HG02870 (cell line): Measurements from ENCODE around the gene NPM3.
"Not testable (repeated sequence)": the region's sequence is repeated elsewhere in the genome, so short reads cannot be mapped to it uniquely, and the experiment has no call there.

Source experiments
- ATAC-seq: cut with Tn5 transposase; IDR thresholded peaks from one replicate; pipeline ENCODE4 v1.9.1; 2021; ENCODE audit warnings: mild to moderate bottlenecking, moderate library complexity; ENCODE audit not compliant: unreplicated experiment

NPM3 gene

DNA sequence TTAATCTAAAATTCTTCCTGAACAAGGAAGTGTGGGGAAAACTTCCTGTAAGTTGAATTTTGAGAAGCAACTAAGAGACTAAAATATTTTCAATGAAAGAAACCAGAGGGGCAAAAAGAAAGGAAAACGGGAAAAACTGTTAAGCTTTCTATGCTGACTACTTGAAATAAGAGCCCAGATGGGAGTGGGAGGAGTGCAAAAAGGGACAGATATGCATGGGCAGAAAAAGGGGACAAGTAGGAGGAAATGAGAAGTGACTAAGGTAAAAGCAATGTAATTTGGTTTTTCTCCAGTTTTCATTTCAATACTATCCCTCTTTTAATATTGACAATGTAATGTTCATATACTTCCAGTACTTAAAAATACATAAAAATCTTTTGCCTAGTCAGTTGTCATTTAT lies 23.9 kb upstream of the NPM3 start:
- no peak for ATAC-seq

- ATAC-seq = no peak
Observed at GRCh38 chr10:101803511-101803910, 20.3 kb upstream of the NPM3 start.

GRCh38 chr10:101797403-101798059 lies 14.3 kb upstream of the NPM3 start:
- no peak for ATAC-seq

- no peak for ATAC-seq
Observed at GRCh38 chr10:101793526-101793925, 10.3 kb upstream of the NPM3 start.

GRCh38 chr10:101789686-101790085 lies 6.4 kb upstream of the NPM3 start:
- no peak for ATAC-seq

- ATAC-seq = not testable (repeated sequence)
Observed at GRCh38 chr10:101789231-101789630, 6.0 kb upstream of the NPM3 start.

DNA sequence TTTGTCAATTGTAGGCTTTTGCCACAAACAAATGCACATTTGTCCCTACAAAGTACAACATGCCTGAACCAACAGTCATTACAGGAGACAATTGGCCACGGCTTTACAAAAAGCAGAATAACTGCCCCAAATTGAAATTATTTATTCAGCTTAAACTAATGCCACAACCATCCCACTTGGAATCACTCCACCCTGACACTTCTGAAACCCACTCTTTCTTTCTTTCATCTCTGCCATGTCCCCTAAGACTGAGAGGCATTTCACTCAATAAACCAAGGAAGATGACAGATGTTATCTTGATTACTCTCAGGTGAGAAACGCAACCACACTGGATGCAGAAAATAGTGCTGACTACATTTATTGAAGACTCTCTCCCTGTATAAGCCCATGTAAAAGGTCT lies 2.6 kb upstream of the NPM3 start:
- ATAC-seq = no peak

DNA sequence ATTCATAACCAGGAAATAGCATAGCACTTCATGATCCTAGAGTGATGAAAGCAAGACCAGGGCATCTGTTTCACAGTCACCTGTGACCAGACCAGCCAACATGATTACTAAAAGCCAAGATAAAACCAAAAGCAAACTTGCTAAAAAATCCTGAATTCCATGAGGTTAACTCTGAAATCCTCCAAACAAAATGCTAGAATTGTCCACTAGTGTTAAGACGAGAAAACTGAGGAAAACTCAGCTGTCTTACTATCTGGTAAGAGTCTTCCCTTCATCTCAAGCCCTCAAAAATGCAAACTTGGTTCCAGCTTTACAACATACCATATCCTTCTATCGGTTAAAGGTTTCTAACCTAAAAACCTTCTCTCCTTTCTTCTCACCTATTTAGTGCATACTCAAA lies 1.3 kb upstream of the NPM3 start:
- no peak for ATAC-seq

- ATAC-seq = no peak
Observed at GRCh38 chr10:101783736-101784118, 481 bp upstream of the NPM3 start.

- ATAC-seq = no peak
Observed at GRCh38 chr10:101781984-101782810, 1.0 kb downstream of the NPM3 start.

- ATAC-seq = no peak
Observed at GRCh38 chr10:101781655-101781983, 1.6 kb downstream of the NPM3 start.

GRCh38 chr10:101780818-101781654 lies 2.2 kb downstream of the NPM3 start:
- ATAC-seq = no peak

- no peak for ATAC-seq
Observed at GRCh38 chr10:101780187-101780817, 2.9 kb downstream of the NPM3 start.

GRCh38 chr10:101779544-101780186 lies 3.6 kb downstream of the NPM3 start:
- peak; percentile 38 for ATAC-seq

DNA sequence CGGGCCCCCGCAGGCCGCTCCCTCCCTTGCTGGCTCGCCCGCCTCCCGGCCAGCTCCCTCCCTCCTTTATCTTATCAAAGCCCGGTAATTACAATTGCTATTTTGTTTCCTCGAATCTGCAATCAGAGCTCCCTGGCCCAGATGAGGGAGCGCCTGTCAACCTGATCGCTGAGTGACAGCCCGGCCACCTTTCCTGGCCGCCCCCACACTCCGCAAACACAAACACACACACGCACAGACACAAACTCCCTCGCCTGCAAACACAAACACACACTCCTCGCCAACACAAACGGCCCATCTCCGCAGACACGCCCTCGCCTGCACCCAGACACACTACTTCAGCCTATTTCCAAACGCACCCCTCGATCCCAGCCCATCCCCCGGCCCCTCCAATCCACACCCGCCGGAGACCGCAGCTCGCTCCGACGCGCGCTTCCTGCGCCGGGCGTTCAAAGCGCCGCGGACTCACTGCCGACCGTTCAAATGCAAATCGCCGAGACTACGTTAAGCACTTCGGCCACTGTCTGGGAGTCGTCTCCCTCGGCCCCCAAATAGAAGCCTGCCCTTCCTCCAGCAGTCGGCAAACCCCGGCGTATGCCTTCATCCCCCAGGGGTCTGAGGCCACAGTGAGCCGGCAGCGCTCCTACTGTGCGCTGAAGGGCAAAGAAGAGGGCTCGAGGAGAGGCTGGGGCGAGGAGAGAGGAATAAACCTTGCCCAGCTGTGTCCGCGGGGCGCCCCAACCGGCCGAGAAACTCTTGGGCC lies 4.3 kb downstream of the NPM3 start:
- ATAC-seq = no peak

- ATAC-seq = no peak
Observed at GRCh38 chr10:101778151-101778780, 5.0 kb downstream of the NPM3 start.

DNA sequence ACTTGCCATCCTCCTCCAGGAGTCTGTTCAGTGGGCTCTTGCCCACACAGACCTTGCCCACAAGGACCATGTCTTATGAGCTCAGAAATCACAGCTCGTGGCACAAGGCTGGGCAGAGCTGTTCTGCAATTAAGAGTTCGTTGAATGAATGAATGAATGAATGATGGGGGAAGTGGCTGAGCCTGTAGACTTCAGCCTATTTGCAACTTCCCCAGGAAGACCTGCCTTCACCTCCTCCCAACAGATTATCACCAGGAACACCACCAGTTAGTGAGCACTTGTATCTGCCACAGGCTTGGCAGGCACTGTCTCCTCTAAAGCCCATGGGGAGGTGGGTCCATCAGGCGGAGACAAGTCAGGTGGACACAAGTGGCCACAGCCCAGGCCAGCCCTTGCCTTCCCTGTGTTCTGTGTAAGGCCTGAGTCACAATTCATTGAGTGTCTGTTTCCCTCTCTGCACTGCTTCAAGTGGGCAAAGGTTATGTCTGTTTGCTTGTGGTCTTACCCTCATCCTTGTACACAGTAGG lies 5.6 kb downstream of the NPM3 start:
- no peak for ATAC-seq

DNA sequence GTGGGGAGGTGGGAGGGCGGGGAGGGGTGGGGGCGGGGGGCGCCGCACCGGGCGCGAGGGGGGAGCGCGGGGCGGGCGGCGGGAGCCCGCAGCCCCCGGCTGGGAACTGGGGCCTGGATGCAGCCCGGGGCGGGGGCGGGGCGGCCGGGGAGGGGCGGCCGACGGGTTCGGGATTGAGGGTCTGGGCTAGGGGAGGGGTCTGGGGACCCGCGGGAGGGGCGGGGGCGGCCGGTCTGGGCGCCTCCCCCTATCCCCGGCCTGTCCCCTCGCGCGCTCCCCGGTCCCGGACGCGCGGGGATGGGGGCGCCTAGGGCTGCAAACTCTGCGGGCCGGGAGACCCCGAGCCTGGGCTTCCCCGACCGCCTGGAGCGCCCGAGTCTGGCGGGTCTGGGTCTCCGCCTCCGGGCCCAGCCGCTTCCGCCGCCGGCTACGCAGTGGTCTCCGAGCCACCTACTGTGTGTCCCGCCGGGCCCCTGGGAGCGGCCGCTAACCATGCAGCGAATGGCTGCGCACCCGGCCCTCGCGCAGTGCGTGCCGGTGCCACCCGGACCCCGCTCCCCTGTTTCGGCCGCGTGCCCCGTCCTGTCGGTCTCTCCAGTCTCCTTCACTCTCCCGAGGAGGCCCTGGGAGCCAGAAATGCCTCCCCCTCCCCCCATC lies 7.0 kb downstream of the NPM3 start:
- no peak for ATAC-seq
